Right atrium auricular region (tissue), 2 donors: ENCODE measurements around the gene AP4S1. TPM values are rescaled to one million over a fixed set of nuclear protein-coding genes. Genes with fewer than 3 reads are reported as not detected.

Source experiments
- DNase-seq: peaks from one replicate; pipeline ENCODE4 v3.0.0-alpha.2; 2019; ENCODE audit warnings: low spot score
- H3K27ac ChIP-seq, 2 donors: fragments of 200-600 bp; sonication (generic); 1 replicate in 1 of 2; 2 replicates in 1 of 2; pipeline ENCODE4 v1.5.1; 2016 to 2019
- H3K27me3 ChIP-seq, 2 donors: fragments of 200-600 bp; sonication (generic); one replicate each; pipeline versions ENCODE4 v1.5.1 to v1.6.0; 2017 to 2019
- H3K36me3 ChIP-seq: fragments of 200-600 bp; sonication (generic); one replicate; pipeline ENCODE4 v1.5.1; 2016
- H3K4me1 ChIP-seq, 2 donors: fragments of 200-600 bp; sonication (generic); one replicate each; pipeline versions ENCODE4 v1.5.1 to v1.6.0; 2017 to 2019
- H3K4me3 ChIP-seq, 2 donors: fragments of 200-600 bp; sonication (generic); 1 replicate in 1 of 2; 2 replicates in 1 of 2; pipeline ENCODE4 v1.5.1; 2017 to 2019; ENCODE audit warnings: mild to moderate bottlenecking in 1 of 2, moderate library complexity in 1 of 2
- H3K9me3 ChIP-seq, 2 donors: fragments of 200-600 bp; sonication (generic); one replicate each; pipeline ENCODE4 v1.5.1; 2019
- total RNA-seq, 2 donors: library from RNA; depleted of rRNA; stranded (reverse); fragments of >200 nt; gene quantifications; one replicate each; pipeline ENCODE4 v1.1.0, GENCODE V29; 2016
- TF ChIP-seq, protein P1 (sequence below), 2 donors: fragments of 200-600 bp; sonication (generic); IDR thresholded peaks; one replicate each; pipeline ENCODE4 v1.5.1; 2019; ENCODE audit warnings: antibody characterized with exemption in 2 of 2

The AP4S1 gene
- total RNA-seq, 2 donors from 2014 or later = 3.3 to 17.3 TPM

- no peak for DNase-seq
- H3K36me3 ChIP-seq = no peaks in the 10 kb centered on the region
- TF ChIP-seq, protein P1, sequence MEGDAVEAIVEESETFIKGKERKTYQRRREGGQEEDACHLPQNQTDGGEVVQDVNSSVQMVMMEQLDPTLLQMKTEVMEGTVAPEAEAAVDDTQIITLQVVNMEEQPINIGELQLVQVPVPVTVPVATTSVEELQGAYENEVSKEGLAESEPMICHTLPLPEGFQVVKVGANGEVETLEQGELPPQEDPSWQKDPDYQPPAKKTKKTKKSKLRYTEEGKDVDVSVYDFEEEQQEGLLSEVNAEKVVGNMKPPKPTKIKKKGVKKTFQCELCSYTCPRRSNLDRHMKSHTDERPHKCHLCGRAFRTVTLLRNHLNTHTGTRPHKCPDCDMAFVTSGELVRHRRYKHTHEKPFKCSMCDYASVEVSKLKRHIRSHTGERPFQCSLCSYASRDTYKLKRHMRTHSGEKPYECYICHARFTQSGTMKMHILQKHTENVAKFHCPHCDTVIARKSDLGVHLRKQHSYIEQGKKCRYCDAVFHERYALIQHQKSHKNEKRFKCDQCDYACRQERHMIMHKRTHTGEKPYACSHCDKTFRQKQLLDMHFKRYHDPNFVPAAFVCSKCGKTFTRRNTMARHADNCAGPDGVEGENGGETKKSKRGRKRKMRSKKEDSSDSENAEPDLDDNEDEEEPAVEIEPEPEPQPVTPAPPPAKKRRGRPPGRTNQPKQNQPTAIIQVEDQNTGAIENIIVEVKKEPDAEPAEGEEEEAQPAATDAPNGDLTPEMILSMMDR (IDR thresholded peaks at IDR 0.05) = no peak
- H3K9me3 ChIP-seq = no peaks in the 10 kb centered on the region
- H3K4me3 ChIP-seq = no peak overlapping the region
- no peak overlapping the region for H3K27ac ChIP-seq
- no peaks in the 10 kb centered on the region for H3K27me3 ChIP-seq
- no peaks in the 10 kb centered on the region for H3K4me1 ChIP-seq
These were observed 14.5 kb upstream of the AP4S1 start for GRCh38 chr14:31010935-31011334.

GRCh38 chr14:31013841-31014240, 11.6 kb upstream of the AP4S1 start:
- no peak for DNase-seq
- no peaks in the 10 kb centered on the region for H3K9me3 ChIP-seq
- no peaks in the 10 kb centered on the region for H3K27me3 ChIP-seq
- no peaks in the 10 kb centered on the region for H3K36me3 ChIP-seq
- H3K4me3 ChIP-seq = no peak overlapping the region
- H3K4me1 ChIP-seq = no peaks in the 10 kb centered on the region
- no peak overlapping the region for H3K27ac ChIP-seq
- TF ChIP-seq, protein P1 (IDR thresholded peaks at IDR 0.05) = no peak

- Histone ChIP-seq H3K27me3 (no peaks in the 10 kb centered on the region), H3K36me3 (peaks cover 5% of the 10 kb centered on the region), H3K4me3 (no peak overlapping the region), H3K27ac (no peak overlapping the region), H3K4me1 (peaks cover 0 to 2% of the 10 kb centered on the region in 2 donors), H3K9me3 (no peaks in the 10 kb centered on the region)
- TF ChIP-seq, protein P1 (IDR thresholded peaks at IDR 0.05) = no peak
- no peak for DNase-seq
These were observed 7.3 kb upstream of the AP4S1 start for GRCh38 chr14:31018057-31018645.

GRCh38 chr14:31020834-31021575, 4.4 kb upstream of the AP4S1 start:
- H3K4me1 ChIP-seq = peaks cover 0 to 20% of the 10 kb centered on the region in 2 donors
- H3K36me3 ChIP-seq = peaks cover 5% of the 10 kb centered on the region
- no peak overlapping the region for H3K27ac ChIP-seq

DNA sequence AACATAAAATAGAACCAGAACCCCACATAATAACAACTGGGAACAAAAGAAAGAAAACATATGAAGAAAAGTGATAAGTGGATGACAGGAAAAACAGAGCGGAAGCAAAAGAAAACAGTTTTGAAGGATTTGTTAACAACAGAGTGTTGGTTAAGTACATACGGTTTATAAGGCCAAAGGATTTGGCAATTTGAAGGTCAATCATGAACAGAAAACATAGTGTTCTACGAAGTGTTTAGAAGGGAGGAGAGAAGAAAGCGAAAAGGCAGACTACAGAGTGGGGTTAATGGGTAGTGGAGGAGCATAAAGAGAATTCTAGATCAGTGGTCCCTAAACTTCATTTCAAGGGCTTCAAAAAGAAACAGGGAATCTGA, 3.9 kb upstream of the AP4S1 start:
- H3K4me3 ChIP-seq = no peak overlapping the region
- no peak overlapping the region for H3K27ac ChIP-seq
- no peak for DNase-seq
- TF ChIP-seq, protein P1 (IDR thresholded peaks at IDR 0.05) = no peak
- peaks cover 5% of the 10 kb centered on the region for H3K36me3 ChIP-seq
- no peaks in the 10 kb centered on the region for H3K9me3 ChIP-seq
- H3K27me3 ChIP-seq = no peaks in the 10 kb centered on the region
- H3K4me1 ChIP-seq = peaks cover 0 to 20% of the 10 kb centered on the region in 2 donors

More at GRCh38 chr14:31020834-31021575, 4.4 kb upstream of the AP4S1 start:
- no peaks in the 10 kb centered on the region for H3K27me3 ChIP-seq
- H3K9me3 ChIP-seq = no peaks in the 10 kb centered on the region
- DNase-seq = no peak
- TF ChIP-seq, protein P1 (IDR thresholded peaks at IDR 0.05) = no peak
- H3K4me3 ChIP-seq = no peak overlapping the region
